GM21515 (cell line): ENCODE measurements around the gene MED14.
A peak's percentile ranks its signal among the peaks of the same experiment; 100 is the strongest.
"Not testable (repeated sequence)": the region's sequence is repeated elsewhere in the genome, so short reads cannot be mapped to it uniquely, and the experiment has no call there.

Experiments
- ATAC-seq: cut with Tn5 transposase; IDR thresholded peaks from one replicate; pipeline ENCODE4 v1.9.1; 2021; ENCODE audit not compliant: unreplicated experiment

The MED14 gene

DNA sequence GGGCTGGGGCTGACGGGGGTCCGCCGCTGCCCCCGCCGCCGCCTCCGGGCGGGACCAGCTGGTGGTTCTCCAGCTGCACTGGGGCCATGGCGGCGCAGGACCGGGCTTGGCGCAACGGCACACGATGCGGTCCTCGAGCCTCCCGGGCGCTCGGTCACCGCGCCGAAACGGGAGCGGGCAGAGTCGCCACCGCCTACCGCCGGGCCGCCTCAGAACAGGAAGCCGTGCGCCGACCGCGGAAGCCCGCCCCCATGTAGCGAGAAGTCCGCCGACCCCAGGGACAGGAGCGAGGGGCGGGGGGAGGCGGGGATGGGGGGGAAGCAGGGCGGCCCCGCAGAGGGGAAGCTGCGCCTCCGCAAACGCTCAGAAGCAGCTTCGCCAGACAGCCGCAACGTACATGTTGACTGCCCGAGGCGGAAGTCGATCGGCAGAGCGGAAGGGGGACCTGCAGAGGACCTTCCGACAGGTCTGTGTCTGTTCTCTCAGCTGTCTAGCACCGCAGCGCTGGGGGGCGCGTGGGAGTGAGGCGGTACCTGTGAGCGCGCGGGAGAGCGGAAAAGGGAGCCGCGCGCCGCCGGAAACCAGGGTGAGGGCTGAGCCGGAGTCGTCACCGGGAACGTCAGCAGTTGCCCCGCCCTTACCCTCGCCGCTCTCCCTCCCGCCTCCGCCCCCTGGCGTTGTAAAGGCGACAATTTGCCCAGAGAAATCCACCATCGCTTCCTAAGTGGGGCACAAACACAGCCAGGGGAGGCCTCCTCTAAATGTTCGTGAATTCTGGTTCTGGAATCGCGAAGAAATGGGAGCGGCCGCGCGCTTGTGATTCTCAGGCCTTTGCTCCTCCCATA is at the start of gene MED14:
TSS of gene MED14 (minus strand) at position 218 of the 845 bp plus-strand sequence. CDS start at position 88, 130 bp downstream.
- peak; percentile 86 for ATAC-seq

DNA sequence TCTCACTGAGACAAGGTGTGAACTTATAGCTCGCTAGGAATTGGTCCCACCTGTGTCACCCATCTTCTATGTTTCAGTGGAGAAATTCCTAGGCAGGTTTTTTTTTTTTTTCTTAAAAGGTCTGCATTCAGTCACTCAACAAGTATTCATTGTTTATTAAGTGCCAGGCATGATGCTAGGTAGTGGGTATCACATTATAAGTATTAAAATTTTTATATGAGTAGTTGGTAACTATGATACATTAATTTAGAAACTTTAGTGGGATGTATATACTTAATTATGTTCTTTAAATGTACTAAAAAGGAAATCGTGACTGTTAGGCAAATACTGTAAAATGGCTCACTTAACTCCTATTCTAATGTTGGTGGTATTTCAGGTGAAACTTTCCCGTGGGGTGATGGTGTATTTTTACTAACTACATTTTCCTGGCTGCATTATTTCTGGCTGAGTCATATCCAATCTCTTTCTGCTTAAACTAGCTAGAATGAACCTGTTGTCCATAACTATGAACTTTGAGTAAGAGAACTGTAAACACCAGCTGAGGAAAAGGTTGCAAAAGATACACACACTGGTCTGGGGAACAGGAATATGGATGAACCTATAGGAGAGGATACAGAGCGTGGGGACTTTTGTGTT is 49.3 kb upstream of the MED14 start:
- no peak for ATAC-seq

DNA sequence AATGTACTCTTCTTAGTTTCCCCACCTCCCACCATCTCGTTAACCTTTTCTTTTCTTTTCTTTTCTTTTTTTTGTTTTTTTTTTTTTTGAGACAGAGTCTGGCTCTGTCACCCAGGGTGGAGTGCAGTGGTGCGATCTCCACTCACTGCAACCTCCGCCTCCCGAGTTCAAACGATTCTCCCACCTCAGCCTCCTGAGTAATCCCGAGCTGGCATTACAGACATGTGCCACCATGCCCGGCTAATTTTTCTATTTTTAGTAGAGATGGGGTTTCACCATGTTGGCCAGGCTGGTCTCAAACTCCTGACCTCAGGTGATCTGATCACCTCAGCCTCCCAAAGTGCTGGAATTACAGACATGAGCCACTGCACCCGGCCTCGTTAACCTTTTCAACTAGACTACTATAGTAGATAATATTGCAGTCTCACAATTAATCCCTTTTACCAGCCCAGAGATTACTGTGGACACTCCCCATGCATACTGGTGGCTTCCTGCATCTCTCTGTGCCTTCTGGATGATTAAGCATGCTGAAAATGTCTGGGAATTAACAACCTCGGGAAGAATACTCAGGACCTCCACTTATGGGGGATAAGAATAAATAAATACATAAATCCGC is 47.4 kb upstream of the MED14 start:
- ATAC-seq = not testable (repeated sequence)

DNA sequence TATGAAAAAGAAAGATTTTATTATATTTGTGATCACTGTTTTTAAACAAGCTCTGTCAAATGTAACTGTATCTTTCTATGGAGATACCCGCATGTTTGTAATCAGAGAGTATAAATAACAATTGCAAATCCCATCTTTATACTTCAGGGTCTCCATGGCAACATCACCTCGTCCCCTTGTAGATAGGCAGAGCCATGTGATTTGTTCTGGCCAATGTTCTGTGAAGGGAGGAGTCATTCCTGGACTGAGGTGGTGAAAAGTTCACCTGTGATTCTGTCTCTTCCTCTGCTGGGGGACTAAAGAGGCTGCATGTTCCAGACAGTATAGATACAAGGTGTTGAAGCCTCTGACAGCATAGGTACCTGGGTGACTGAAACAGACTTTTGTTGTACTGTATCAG is 45.6 kb upstream of the MED14 start:
- no peak for ATAC-seq

DNA sequence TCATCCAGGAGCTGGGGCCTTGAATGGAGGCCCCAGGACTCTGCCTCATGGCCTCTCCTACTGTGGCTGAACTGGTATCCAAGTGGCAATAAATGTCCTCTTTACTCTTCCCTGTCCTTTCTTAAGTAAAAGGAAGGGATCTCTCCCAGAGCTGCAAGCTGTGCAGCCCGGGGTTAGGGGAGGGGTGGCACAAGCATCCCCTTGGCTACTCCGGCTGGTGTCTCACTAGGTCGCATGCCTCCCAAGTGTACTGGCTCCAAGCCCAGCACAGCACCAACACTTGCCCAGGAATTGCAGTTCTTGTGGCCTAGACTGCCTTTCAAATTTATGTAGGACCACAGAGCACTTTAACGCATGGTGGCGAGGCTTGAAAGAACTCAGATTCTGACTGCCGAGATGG is 44.7 kb upstream of the MED14 start:
- no peak for ATAC-seq

DNA sequence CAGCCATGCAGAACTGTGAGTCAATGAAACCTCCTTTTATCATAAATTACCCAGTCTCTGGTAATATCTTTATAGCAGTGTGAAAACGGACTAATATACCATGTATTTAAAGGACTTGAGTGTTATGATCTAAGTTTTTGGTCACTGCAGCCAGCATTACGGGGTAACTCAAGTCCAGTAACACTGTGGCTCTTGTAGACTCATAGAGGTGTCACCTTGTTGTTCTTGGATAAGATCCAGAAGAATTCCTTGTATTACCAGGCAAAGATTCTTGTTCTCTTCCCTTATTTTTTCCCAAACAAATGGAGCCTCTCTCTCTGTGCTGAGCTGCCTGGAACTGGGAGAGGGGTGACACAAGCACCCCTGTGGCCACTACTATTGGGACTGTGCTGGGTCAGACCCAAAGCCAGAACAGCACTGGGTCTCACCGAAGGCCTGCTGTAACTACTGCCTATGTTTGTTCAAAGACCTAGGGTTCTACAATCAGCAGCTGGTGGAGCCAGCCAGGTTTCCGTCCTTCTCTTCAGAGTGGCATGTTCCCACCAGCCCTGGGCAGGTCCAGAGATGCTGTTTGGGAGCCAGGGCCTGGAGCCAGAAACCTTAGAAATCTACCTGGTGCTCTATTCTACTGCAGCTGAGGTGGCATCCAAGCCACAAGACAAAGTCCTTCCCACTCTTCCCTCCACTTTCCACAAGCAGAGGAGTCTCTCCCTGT is 43.7 kb upstream of the MED14 start:
- no peak for ATAC-seq

DNA sequence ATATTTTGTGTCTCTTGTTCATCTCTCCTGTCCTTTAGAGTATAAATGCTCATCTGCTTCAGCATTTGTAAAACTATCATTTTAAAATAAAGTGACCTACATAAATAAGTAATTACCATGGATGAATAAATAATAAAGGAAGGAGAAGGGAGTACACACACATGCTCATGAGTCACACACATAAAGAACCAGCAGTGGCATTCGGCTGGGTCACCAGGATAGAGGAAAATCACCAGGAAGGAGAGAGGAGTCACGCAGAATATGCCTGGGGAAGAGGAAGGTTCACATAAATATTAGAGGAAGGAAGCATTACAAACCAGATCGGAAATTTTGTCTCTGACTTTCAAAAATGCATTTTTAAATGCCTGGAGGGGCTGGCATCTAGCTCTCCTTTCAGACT is 38.5 kb upstream of the MED14 start:
- ATAC-seq = no peak

DNA sequence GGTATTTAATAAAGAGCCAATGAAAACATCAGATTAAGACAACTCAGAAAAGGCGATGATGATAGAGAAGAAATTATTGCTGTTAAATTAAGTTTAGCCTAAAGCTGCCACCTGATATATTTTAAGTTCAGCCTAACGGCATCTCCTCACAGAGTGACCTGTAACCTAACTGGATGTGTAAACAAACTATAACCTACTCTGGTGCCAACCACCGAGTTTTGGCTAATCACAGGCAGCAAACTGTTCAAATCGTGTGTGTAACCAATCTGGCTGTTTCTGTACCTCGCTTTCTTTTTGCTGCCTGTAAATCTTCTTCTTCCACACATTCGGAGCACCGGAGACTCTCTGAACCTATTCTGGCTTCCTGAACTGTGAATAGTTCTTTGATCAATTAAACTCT is 37.8 kb upstream of the MED14 start:
- ATAC-seq = no peak

DNA sequence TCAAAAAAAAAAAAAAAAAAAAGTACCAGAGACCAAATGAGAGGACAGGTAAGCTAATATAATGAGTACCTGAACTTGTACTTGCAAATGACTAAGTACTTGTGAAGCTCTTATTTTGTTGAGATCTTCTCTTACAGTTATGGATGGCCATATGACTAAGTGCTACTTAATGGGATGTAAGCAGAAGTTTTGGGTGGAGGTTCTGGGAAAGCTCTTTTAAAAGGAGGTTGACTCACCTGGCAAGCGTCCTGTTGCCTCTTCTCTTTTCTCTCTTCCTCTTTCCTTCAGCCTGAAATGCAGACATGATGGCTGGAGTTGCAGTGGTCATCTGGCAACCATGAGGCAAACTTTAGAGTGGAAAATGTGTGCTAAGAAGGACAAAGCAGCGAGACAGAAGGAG is 36.9 kb upstream of the MED14 start:
- ATAC-seq = no peak

DNA sequence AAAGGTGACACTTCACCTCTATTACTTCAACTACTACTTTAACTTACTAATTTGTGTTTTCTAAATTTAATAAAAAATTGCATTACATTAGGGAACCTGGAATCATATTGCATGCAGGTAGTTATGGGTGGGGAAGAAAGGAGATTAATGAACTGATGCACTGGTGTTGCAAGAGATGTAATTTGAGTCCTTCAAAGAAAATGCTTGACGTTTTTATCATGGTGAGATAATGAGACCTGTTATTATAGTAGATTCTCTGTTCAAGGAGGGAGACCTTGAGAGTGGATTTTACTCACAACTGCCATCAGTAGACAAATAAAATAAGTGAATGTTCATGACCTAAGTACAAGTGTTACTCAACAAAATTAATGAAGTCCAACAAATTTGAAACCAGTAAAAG is 26.4 kb upstream of the MED14 start:
- ATAC-seq = no peak

DNA sequence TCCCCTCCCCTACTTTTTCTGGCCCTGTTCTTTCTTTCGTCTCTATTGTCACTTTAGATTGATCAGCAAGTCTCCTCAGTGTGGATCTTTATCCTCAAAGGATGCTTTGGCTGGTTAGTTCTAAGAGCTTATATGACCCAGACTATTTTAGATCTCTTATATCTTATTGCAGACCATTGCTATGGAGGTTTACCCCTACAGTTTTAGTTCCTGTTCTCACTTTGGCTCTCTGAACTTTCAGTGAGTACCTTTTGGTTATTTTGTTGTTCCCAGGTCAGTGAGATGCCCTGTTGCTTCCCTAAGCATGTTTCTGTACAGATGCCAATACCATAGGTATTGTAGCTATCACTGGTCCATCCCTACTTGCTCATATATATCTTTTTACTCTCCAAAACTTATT is 24.0 kb upstream of the MED14 start:
- ATAC-seq = no peak

DNA sequence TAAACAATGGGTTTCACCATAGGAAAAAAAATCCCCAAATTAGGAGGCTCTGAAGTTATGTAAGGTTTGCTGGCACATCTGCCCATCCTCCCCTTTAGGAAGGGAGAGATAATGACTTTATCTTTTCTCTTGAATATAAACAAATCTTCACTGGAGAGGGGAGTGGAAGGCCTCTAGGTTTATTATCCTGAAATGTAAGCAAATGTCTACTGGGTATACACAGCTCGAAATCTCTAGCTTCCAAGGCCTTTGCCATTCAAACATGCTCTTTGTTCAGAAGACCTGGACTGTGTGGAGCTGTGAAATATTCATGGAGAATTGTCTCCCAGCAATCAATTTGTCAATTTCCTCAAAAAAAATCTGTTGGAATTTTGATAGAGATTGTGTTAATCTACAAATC is 21.7 kb upstream of the MED14 start:
- ATAC-seq = no peak

DNA sequence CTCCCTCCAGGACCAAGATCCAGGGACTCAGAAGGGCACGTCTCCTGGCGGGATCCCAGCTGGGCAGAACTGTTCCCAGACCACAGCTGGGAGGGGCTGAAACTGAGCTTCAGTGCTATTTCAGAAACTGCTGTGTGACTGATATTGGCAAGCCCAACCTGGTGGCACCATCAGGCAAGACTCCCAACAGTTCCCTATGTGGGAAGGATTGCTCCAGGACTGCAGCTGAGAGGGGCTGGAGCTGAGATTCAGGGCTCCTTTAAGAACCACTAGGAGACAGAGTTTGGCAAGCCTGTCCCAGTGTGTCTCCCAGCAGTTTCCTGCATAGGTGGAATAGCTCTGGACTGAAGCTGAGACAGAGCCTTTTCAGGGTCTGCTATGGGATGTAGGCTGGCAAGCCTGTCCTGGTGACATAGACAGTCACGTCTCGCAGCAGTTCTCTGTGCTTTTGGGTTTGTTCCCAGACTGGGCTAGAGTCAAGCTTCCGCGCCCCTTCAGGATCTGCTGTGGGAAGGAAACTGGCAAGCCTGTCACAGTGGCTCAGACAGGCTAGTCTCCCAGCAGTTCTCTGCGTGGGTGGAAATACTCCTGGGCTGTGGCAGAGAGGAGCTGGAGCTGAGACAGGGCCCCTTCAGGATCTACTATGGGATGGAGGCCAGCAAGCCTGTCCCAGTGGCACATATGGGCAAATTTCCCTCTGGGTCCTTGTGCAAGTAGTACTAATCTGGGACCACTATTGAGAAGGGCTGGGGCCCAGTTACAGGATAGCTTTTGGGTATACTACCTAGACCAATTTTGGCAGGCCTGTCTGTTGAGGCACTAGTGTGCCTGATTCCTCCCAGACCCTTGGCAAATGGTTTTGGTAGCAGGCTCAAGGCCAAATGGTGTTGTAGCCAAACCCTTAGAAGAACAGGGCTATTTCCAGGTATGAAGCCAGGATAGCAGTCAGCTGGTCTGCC is 20.2 kb upstream of the MED14 start:
- no peak for ATAC-seq

DNA sequence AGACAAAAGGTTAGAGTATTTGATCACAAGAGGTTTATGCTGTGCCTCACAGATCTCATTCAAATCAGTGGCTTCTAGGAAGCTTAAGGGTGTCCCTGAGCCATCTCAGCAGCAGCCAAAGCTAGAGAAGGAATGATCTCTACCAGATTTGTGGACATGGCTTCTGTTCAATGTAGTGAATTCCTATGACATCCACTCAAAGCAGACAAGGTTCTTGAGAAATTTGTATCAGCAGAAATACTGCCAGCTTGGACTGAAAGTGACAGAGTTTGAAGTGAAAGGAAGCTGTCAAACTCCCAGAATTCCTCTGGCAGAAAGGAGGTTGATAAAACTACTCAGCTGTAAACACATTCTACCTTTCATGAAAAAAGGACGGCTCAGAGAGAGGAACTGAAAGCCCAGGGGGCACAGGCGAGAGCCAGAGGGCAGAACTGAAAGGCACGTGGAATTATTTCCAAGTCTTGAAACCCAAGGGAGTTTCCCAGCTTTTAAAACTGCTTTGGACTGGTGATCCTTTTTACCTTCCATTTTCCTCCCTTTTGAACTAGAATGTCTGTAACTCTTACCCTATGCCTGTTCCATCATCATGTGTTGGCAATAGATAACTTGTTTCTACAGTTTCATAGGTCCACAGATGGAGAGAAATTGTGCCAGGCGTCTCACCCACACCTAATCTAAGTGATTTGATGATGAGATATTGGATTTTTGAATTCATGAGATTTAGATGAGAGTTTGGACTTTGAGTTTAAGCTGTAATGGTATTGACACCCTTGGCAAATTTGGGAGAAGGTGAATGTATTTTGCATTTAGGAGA is 14.5 kb upstream of the MED14 start:
- ATAC-seq = no peak

DNA sequence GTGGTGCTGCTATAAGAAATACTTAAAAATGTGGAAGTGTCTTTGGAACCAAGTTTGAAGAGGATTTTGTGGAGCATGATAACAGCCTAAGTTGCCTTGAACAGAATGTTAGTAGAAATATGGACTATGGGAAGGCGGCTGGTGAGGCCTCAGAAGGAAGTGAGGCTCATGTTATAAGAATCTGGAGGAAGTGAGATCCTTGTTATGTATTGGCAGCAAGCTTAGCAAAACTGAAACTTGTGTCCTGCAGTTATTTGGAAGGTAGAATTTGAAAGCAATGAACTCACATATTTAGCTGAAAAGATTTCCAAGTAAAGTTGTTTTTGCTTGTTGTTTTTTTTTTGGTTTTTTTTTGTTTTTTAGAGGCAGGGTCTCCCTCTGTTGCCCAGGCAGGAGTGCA is 13.6 kb upstream of the MED14 start:
- ATAC-seq = no peak

DNA sequence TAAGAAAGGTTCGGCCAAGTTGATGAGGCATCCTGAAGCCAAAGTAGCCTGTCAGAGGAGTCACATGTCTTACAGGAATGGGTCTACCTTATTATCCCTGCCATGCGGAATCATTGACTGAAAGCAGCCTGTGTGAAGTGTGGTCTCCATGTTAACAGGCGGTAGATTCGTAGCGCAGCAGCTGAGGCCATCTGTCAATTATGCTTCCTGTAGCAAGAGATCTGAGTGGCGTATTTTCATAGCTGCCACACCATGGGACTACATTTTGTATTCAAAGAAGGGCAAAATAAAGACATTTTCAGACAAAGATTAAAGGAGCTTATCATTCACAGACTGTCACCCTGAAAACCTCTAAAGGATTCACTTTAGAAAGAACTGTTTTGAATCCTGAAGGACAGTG is 11.2 kb upstream of the MED14 start:
- no peak for ATAC-seq

DNA sequence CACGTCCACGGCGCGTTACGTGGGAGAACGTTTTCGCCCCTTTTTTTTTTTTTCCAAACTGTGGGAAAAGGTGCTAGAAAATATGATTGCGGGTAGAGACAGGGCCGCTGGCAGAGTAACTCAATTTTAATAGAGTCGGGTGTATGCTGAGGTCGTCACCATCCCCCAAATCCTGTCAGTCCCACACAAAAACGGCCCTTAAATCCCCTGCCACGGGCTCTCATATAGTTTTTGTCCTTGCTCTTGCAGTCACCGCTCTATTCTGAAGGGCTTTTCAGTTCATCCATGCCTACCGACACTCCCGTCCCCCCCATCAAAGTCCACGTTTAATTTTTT is 796 bp upstream of the MED14 start:
- no peak for ATAC-seq

DNA sequence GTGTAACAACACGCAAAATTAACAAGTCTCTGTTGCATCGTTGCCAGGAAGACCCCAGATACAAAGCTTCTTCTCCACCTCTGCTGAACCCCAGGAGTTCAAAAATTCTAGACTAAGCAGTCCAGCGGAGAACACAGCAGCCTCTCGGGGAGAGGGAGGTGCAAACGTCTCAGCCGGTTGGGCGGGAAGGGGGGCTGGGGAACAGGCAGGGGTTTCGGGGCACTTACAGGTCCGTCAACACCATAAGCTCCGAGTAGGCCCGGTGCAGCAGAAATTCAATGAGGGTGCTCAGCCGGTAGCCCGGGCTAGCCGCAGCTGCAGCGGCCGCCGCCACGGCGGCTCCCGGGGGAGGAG is 394 bp downstream of the MED14 start:
- ATAC-seq = peak; percentile 19

DNA sequence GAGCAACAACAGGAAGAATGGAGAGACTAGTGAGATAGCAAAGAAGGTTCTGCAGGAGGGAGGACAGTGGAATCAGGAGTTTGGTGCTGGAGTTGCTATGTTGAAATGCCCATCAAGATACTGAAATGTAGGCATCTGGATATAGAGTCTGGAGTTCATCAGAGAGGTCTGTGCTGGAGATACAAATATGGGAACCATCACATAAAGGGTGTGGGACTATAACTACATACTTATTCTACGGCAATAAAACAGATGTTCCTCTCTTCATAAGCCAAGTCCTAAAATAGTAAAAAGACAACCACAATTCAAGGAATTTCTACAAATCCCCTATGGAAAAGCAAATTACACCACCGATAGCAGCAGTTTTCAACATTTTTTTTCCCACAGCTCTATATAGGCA is 1.6 kb downstream of the MED14 start:
- ATAC-seq = no peak

DNA sequence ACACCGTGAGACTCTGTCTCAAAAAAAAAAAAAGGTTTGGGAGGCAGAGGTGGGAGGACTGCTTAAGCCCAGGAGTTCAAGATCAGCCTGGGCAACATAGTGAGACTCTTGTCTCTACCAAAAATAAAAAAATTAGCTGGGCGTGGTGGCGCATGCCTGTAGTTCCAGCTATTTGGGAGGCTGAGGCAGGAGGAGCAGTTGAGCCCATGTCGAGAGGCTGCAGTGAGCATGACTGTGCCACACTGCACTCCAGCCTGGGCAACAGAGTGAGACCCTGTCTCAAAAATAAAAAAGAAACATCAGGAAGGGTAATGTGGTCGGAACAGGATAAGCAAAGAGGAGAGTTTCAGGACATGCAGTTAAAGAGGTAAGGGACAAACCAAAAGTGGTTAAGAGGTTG is 2.8 kb downstream of the MED14 start:
- not testable (repeated sequence) for ATAC-seq
